GM12878 (cell line): ENCODE data around the gene HPD. TPM values are rescaled to one million over a fixed set of nuclear protein-coding genes. Genes with fewer than 3 reads are reported as not detected.
A peak's percentile ranks its signal among the peaks of the same experiment; 100 is the strongest.

Experiments used
- ATAC-seq: fragments of 200-7000 bp; cut with Tn5 transposase; 3 replicates; pipeline ENCODE4 v1.9.1; 2020; ENCODE audit warnings: mild to moderate bottlenecking, moderate library complexity
- BruUV-seq: library from RNA; stranded (reverse); fragments of 400-500 nt; replicated peaks from 2 replicates; lab custom pipeline; 2021; lab: Mats Ljungman, UMichigan
- CTCF ChIA-PET: fragments of 300-600 bp; sonication (Branson Sonifier 250); formaldehyde crosslinking; extraction: SDS; loops from one replicate; lab custom pipeline; 2021; ENCODE audit warnings: inconsistent platforms; lab: Yijun Ruan, JAX
- POLR2A ChIA-PET: fragments of 350-600 bp; formaldehyde crosslinking; extraction: SDS; loops from one replicate; lab custom pipeline; 2021; ENCODE audit warnings: inconsistent platforms; lab: Charles Lee
- RAD21 ChIA-PET: fragments of 300-600 bp; sonication (Branson Sonifier 250); formaldehyde crosslinking; loops from one replicate; lab custom pipeline; 2023; ENCODE audit warnings: antibody characterized with exemption; ENCODE audit not compliant: unreplicated experiment; lab: Charles Lee
- SMC1A ChIA-PET: fragments of 300-600 bp; sonication (Branson Sonifier 250); formaldehyde crosslinking; loops from one replicate; lab custom pipeline; 2023; ENCODE audit not compliant: unreplicated experiment, uncharacterized antibody; lab: Charles Lee
- DNase-seq: peaks from one replicate; pipeline ENCODE4 v3.0.0-alpha.2; 2011; ENCODE audit warnings: low read depth, low spot score
- FAIRE-seq: peaks from 3 replicates; lab custom pipeline; 2011; peaks lifted over from hg19 to GRCh38; lab: Jason Lieb, UNC
- H2AFZ ChIP-seq: 2 replicates; pipeline ENCODE4 v1.6.0; 2011; ENCODE audit warnings: low read depth, low read length, control low read depth; ENCODE audit not compliant: control insufficient read depth
- H3K27ac ChIP-seq: 2 replicates; pipeline ENCODE4 v1.5.1; 2011; ENCODE audit warnings: control low read depth; ENCODE audit not compliant: control insufficient read depth, insufficient read depth
- H3K27me3 ChIP-seq, 2 experiments: replicated peaks in 1 of 2; 2 replicates each; pipeline versions ENCODE4 v1.6.0 to v1.6.1; 2011; ENCODE audit warnings: low read length in 1 of 2; ENCODE audit not compliant: control insufficient read depth in 2 of 2, insufficient read depth in 2 of 2
- H3K36me3 ChIP-seq, 2 experiments: 2 replicates each; pipeline ENCODE4 v1.5.1; 2011; ENCODE audit warnings: low read length in 1 of 2; ENCODE audit not compliant: control insufficient read depth in 2 of 2, insufficient read depth in 2 of 2
- H3K4me1 ChIP-seq: 2 replicates; pipeline ENCODE4 v1.6.1; 2011; ENCODE audit warnings: mild to moderate bottlenecking, low read length, moderate library complexity, mixed read lengths; ENCODE audit not compliant: control insufficient read depth, insufficient read depth
- H3K4me2 ChIP-seq: 2 replicates; pipeline ENCODE4 v1.6.0; 2011; ENCODE audit warnings: control low read depth; ENCODE audit not compliant: control insufficient read depth, insufficient read depth
- H3K4me3 ChIP-seq: fragments of 200-600 bp; sonication (generic); 2 replicates; pipeline ENCODE4 v1.5.1; 2016
- H3K79me2 ChIP-seq: 2 replicates; pipeline ENCODE4 v1.6.0; 2011; ENCODE audit warnings: low read length; ENCODE audit not compliant: control insufficient read depth, insufficient read depth
- H3K9ac ChIP-seq: 2 replicates; pipeline ENCODE4 v1.8.0; 2011; ENCODE audit warnings: low read length, control low read depth, mixed read lengths; ENCODE audit not compliant: control insufficient read depth, insufficient read depth
- H3K9me3 ChIP-seq: replicated peaks from 3 replicates; pipeline ENCODE4 v1.5.1; 2011; ENCODE audit warnings: mild to moderate bottlenecking, low read length; ENCODE audit not compliant: control insufficient read depth, insufficient read depth
- H4K20me1 ChIP-seq: 2 replicates; pipeline ENCODE4 v1.6.0; 2011; ENCODE audit not compliant: control insufficient read depth, insufficient read depth
- IKZF1 ChIP-seq: fragments of 450-650 bp; conservative IDR thresholded peaks from 2 replicates; pipeline ENCODE4 v1.6.1; 2017; ENCODE audit warnings: antibody characterized with exemption, mild to moderate bottlenecking
- MEF2A ChIP-seq: IDR thresholded peaks from 2 replicates; pipeline ENCODE4 v1.6.1; 2011; ENCODE audit warnings: low read depth, mild to moderate bottlenecking, low read length, moderate library complexity; ENCODE audit not compliant: insufficient read depth
- POLR2AphosphoS2 ChIP-seq: IDR thresholded peaks from 2 replicates; pipeline ENCODE4 v1.6.1; 2011; ENCODE audit warnings: low read depth, mild to moderate bottlenecking, low read length, improper control_type of control experiment, moderate library complexity
- WGBS: methylation state at CpG from one replicate; pipeline ENCODE4 v1.1.6; 2016; ENCODE audit warnings: low lambda C conversion rate; ENCODE audit not compliant: insufficient replicate concordance, insufficient coverage; ENCODE audit errors: missing lambda C conversion rate; 5-methylcytosine and 5-hydroxymethylcytosine counted together
- in situ Hi-C: fragments of 300-500 bp; cut with MboI; formaldehyde crosslinking; loops from 9 replicates; pipeline ENCODE4 v1.14.3; 2018; ENCODE audit warnings: mixed read lengths
- intact Hi-C: fragments of 100-400 bp; cut with micrococcal nuclease; formaldehyde crosslinking; loops from one replicate; pipeline ENCODE4 v1.14.2; 2022; ENCODE audit not compliant: unreplicated experiment
- polyA plus RNA-seq, 11 experiments: library from polyadenylated mRNA; depleted of rRNA in 4 of 11; unstranded in 6 of 11; stranded (reverse) in 5 of 11; fragments of >200 nt; fragmentation: Nextera tagmentation in 4 of 11; fragmentation: Illumina TruSeq in 1 of 11; extraction: Ambion mirVana in 4 of 11; extraction: Trizol in 1 of 11; gene quantifications; 1 replicate in 1 of 11; 2 replicates in 10 of 11; pipeline versions ENCODE4 v1.2.1 to v1.2.3, GENCODE V29; 2011 to 2016; ENCODE audit warnings: inconsistent platforms in 2 of 11, missing spikeins in 2 of 11, low read depth in 1 of 11
- total RNA-seq, 4 experiments: library from RNA; depleted of rRNA in 3 of 4; stranded (reverse); fragments of >200 nt in 3 of 4; fragmentation: Illumina TruSeq in 1 of 4; extraction: Trizol in 1 of 4; gene quantifications; 2 replicates each; pipeline versions ENCODE4 v1.2.1 to v1.2.3, GENCODE V29; 2013 to 2021

Gene HPD
- total and polyA plus RNA-seq, 10 of the 15 experiments (the other 5 are each of a cell fraction or from before 2014, with no cell fraction given): 0.04 to 0.69 (median 0.28) TPM; not detected in 7

- peak overlapping the region; percentile 100 for H3K4me2 ChIP-seq
- BruUV-seq: no TSS peak
- H2AFZ ChIP-seq: peak overlapping the region; percentile 17; the same call in 1 of the 2 replicates
- peak overlapping the region; percentile 97 for H3K27ac ChIP-seq
- RAD21 ChIA-PET: interaction anchor here (0.7 to 13.1 kb wide), 3 partner anchors 11 to 83 kb away, joined by 3 to 395 read pairs (median 4); partner anchors contain the start of genes PSMD9 and RHOF
- intact Hi-C loops: no loop called here
- DNase-seq: no peak
- H3K9ac ChIP-seq: peak overlapping the region; percentile 100
- peaks cover 16% of the 10 kb centered on the region for H3K4me1 ChIP-seq
- no peaks in the 10 kb centered on the region for H3K27me3 ChIP-seq
- no peak for TF ChIP-seq MEF2A
- TF ChIP-seq POLR2AphosphoS2: no peak
- TF ChIP-seq IKZF1: 0 out of 2 replicates have a peak, but pooled peaks have one; percentile 18
- SMC1A ChIA-PET: interaction anchor here (12.2 kb wide), 1 partner anchor 11 kb away, joined by 226 read pairs; the partner anchor contains the start of gene RHOF
- CTCF ChIA-PET: interaction anchor here (0.8 to 13.6 kb wide), 5 partner anchors 8 to 691 kb away, joined by 3 to 565 read pairs (median 3); partner anchors contain the start of gene RHOF
- FAIRE-seq: no peak
- POLR2A ChIA-PET: interaction anchor here (0.7 to 10.1 kb wide), 4 partner anchors 13 to 229 kb away, joined by 3 to 155 read pairs (median 10); partner anchors contain the start of gene RHOF
- ATAC-seq: no peak
- H4K20me1 ChIP-seq: peaks cover 5% of the 10 kb centered on the region; the same call in 1 of the 2 replicates
- in situ Hi-C loops: no loop called here
- no peaks in the 10 kb centered on the region for H3K9me3 ChIP-seq
- H3K36me3 ChIP-seq: peaks cover 6 to 13% of the 10 kb centered on the region in 2 experiments; a peak in 3 of 4 replicates
- H3K4me3 ChIP-seq: peak overlapping the region; percentile 99
- under 1% methylated on average over 45 of the region's 45 CpGs for WGBS
- peaks cover 59% of the 10 kb centered on the region for H3K79me2 ChIP-seq
These were observed 53.3 kb downstream of the HPD start for GRCh38 chr12:121805171-121806008.
